ENCODE results near the gene MUSTN1. TPM values are rescaled to one million over a fixed set of nuclear protein-coding genes. Genes with fewer than 3 reads are reported as not detected.

Gene MUSTN1
- total and polyA plus RNA-seq, 2 donors (not counting 3 experiments of a cell fraction or from before 2014, with no cell fraction given) = 1.1 to 2.2 TPM

DNA sequence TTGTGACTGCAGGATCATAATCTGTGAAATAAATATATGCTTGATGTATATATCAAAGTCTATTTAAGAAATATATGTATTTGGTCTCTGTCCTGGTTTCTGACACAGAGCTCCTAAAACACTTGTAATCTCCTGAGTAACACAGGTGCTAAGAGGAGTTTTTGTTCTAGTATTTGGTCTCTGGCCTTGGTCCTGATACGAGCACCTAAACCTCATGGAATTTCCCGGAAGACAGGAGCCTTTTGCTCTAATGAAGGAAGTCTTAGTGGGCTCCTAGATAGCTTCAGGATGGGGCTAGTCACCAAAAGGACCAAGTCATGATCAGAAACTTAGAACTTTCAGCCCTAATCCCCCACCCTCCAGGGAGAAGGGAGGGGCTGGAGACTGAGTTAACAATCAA is 19.2 kb upstream of the MUSTN1 start:
- FAIRE-seq (no peak), DNase-seq (ENCODE audit: low read depth, low spot score) (no peak)
- Histone ChIP-seq H3K27me3 (ENCODE audit: control insufficient read depth in 2 of 2, insufficient read depth in 2 of 2, low read length in 2 of 2) (no peaks in the 10 kb centered on the region), H3K9me1 (replicated peaks; ENCODE audit: control insufficient read depth, extremely low read depth, insufficient read depth, low read length) (no peaks in the 10 kb centered on the region), H3K9ac (replicated peaks; ENCODE audit: extremely low read depth, insufficient read depth, low read length) (no peak overlapping the region), H3K79me2 (ENCODE audit: control insufficient read depth, insufficient read depth, low read length) (no peaks in the 10 kb centered on the region), H3K4me3 (replicated peaks in 1 of 3; ENCODE audit: insufficient read depth in 1 of 3, low read depth in 1 of 3, low read length in 3 of 3) (no peak overlapping the region), H3K36me3 (ENCODE audit: control insufficient read depth in 2 of 2, extremely low read depth in 1 of 2, insufficient read depth in 2 of 2, low read length in 2 of 2) (peaks cover 0 to 5% of the 10 kb centered on the region in 2 experiments), H4K20me1 (replicated peaks; ENCODE audit: control insufficient read depth, extremely low read depth, insufficient read depth, low read length) (no peaks in the 10 kb centered on the region), H3K4me2 (ENCODE audit: insufficient read depth, low read length) (no peak overlapping the region), H3K4me1 (ENCODE audit: control insufficient read depth, extremely low read depth, insufficient read depth, low read length) (no peaks in the 10 kb centered on the region), H3K9me3 (replicated peaks; ENCODE audit: control insufficient read depth, insufficient read depth, low read length) (no peaks in the 10 kb centered on the region), H3K27ac (ENCODE audit: insufficient read depth, low read depth, low read length) (no peak overlapping the region), H2AFZ (ENCODE audit: low read depth, low read length) (no peak overlapping the region)
- dilution Hi-C loops (cut with MboI; ENCODE audit: extremely low pct_ligation_motif_present, low sequenced_read_pairs) (no loop called here), intact Hi-C loops (cut with micrococcal nuclease) (no loop called here)
- TF ChIP-seq JUN (IDR thresholded peaks at IDR 0.05; ENCODE audit: borderline replicate concordance, insufficient read depth, insufficient read length, low read depth) = no peak
- no peak for TF ChIP-seq GATA2 (IDR thresholded peaks at IDR 0.05; ENCODE audit: insufficient read depth, insufficient read length, low read depth, low read length)
- no peak for TF ChIP-seq POLR2AphosphoS5 (IDR thresholded peaks at IDR 0.05; ENCODE audit: insufficient read depth, low read depth, low read length)
- TF ChIP-seq, protein P1, sequence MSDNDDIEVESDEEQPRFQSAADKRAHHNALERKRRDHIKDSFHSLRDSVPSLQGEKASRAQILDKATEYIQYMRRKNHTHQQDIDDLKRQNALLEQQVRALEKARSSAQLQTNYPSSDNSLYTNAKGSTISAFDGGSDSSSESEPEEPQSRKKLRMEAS (IDR thresholded peaks at IDR 0.05; ENCODE audit: insufficient read depth, insufficient read length) = no peak
- TF ChIP-seq, protein P2, sequence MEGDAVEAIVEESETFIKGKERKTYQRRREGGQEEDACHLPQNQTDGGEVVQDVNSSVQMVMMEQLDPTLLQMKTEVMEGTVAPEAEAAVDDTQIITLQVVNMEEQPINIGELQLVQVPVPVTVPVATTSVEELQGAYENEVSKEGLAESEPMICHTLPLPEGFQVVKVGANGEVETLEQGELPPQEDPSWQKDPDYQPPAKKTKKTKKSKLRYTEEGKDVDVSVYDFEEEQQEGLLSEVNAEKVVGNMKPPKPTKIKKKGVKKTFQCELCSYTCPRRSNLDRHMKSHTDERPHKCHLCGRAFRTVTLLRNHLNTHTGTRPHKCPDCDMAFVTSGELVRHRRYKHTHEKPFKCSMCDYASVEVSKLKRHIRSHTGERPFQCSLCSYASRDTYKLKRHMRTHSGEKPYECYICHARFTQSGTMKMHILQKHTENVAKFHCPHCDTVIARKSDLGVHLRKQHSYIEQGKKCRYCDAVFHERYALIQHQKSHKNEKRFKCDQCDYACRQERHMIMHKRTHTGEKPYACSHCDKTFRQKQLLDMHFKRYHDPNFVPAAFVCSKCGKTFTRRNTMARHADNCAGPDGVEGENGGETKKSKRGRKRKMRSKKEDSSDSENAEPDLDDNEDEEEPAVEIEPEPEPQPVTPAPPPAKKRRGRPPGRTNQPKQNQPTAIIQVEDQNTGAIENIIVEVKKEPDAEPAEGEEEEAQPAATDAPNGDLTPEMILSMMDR (IDR thresholded peaks at IDR 0.05; ENCODE audit: extremely low read depth in 1 of 2, insufficient read depth in 1 of 2, low read depth in 1 of 2, low read length in 2 of 2) = no peak
- no peak for TF ChIP-seq EZH2 (IDR thresholded peaks at IDR 0.05; ENCODE audit: borderline replicate concordance, low read depth, low read length, severe bottlenecking)
- TF ChIP-seq FOS (IDR thresholded peaks at IDR 0.05; ENCODE audit: borderline replicate concordance, insufficient read depth, low read length) = no peak
- TF ChIP-seq POLR2A (IDR thresholded peaks at IDR 0.05; ENCODE audit: low read depth, low read length) = no peak
- TF ChIP-seq MYC (IDR thresholded peaks at IDR 0.05; ENCODE audit: low read depth, low read length) = no peak
- BruUV-seq (replicated peaks) = no TSS peak
- CTCF ChIA-PET = interaction anchor here (1.6 to 2.1 kb wide), 3 partner anchors 9 to 222 kb away, joined by 3 to 11 read pairs (median 4); no protein-coding TSS in a partner anchor
- POLR2A ChIA-PET = no interaction called here
